ENCODE measurements around the gene ZMPSTE24.

- no peak for TF ChIP-seq ZNF70 (CRISPR knock-in tag; IDR thresholded peaks at IDR 0.05)
- TF ChIP-seq PATZ1 (CRISPR knock-in tag; IDR thresholded peaks at IDR 0.05; ENCODE audit: borderline replicate concordance), result no peak
- no peak for TF ChIP-seq OSR1 (CRISPR knock-in tag; IDR thresholded peaks at IDR 0.05)
- no peak for TF ChIP-seq CREB5 (CRISPR knock-in tag; IDR thresholded peaks at IDR 0.05; ENCODE audit: low read depth)
These were observed 14.7 kb downstream of the ZMPSTE24 start for GRCh38 chr1:40272653-40273213.
